ENCODE measurements around the gene SLC66A2. TPM values are rescaled to one million over a fixed set of nuclear protein-coding genes. Genes with fewer than 3 reads are reported as not detected.

SLC66A2 gene
- total and polyA plus RNA-seq, 3 donors from 2014 or later = 72.5 to 143 (median 87.0) TPM

DNA sequence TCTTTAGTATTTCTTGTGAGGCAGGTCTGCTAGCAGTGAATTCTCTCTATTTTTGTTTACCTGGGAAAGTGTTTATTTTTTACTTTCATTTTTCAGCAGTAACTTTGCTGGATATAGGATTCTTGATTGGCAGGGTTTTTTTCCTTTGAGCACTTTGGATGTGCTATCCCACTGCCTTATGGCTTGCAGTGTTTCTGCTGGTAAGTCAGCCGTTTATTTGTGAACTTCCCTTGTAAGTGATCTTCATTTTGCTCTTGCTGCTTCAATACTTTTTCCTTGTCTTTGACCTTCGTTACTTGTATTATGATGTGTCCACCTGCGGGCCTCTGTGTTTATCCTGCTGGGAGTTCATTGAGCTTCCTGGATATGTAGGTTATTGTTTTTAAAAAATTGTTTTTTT, 54.7 kb downstream of the SLC66A2 start:
- no peaks in the 10 kb centered on the region for H3K9me3 ChIP-seq
- 65 to 72% methylated on average over 3 of the region's 3 CpGs for WGBS, 2 donors
- no peak overlapping the region for H3K4me3 ChIP-seq
- no peak for TF ChIP-seq POLR2A (IDR thresholded peaks at IDR 0.05)
- TF ChIP-seq, protein P1, sequence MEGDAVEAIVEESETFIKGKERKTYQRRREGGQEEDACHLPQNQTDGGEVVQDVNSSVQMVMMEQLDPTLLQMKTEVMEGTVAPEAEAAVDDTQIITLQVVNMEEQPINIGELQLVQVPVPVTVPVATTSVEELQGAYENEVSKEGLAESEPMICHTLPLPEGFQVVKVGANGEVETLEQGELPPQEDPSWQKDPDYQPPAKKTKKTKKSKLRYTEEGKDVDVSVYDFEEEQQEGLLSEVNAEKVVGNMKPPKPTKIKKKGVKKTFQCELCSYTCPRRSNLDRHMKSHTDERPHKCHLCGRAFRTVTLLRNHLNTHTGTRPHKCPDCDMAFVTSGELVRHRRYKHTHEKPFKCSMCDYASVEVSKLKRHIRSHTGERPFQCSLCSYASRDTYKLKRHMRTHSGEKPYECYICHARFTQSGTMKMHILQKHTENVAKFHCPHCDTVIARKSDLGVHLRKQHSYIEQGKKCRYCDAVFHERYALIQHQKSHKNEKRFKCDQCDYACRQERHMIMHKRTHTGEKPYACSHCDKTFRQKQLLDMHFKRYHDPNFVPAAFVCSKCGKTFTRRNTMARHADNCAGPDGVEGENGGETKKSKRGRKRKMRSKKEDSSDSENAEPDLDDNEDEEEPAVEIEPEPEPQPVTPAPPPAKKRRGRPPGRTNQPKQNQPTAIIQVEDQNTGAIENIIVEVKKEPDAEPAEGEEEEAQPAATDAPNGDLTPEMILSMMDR (IDR thresholded peaks at IDR 0.05) = no peak
- no peaks in the 10 kb centered on the region for H3K36me3 ChIP-seq (ENCODE audit: low read depth, missing control alignments)
- H3K27ac ChIP-seq = no peak overlapping the region
- no peaks in the 10 kb centered on the region for H3K4me1 ChIP-seq
- DNase-seq = no peak
- no peaks in the 10 kb centered on the region for H3K27me3 ChIP-seq
- intact Hi-C loops (cut with DNase I; ENCODE audit: low total_unique reads) = no loop called here

DNA sequence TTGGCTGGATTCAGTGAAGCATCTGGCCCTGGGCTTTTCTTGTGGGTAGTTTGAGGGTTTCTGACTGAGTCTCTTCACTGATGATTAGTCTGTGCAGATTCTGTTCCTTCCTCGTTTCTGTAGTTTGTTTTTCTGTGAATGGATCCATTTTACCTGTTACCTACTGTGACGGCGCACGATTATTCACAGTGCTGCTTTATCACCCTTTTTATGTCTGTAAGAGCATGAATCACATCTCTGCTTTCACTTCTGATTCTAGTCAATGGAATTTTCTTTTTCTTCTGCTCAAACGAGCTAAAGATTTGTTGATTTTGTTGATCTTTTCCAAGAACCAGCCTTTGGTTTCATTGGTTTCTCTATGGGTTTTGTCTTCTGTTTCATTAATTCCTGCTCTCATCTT, 60.8 kb downstream of the SLC66A2 start:
- Histone ChIP-seq H3K27me3 (no peaks in the 10 kb centered on the region), H3K36me3 (ENCODE audit: low read depth, missing control alignments) (no peaks in the 10 kb centered on the region), H3K4me1 (no peaks in the 10 kb centered on the region), H3K4me3 (no peak overlapping the region), H3K9me3 (no peaks in the 10 kb centered on the region), H3K27ac (no peak overlapping the region)
- TF ChIP-seq, protein P1 (IDR thresholded peaks at IDR 0.05) = no peak
- TF ChIP-seq POLR2A (IDR thresholded peaks at IDR 0.05) = no peak
- intact Hi-C loops (cut with DNase I; ENCODE audit: low total_unique reads) = no loop called here
- no peak for DNase-seq
- WGBS, 2 donors = 77 to 90% methylated on average over 5 of the region's 5 CpGs

DNA sequence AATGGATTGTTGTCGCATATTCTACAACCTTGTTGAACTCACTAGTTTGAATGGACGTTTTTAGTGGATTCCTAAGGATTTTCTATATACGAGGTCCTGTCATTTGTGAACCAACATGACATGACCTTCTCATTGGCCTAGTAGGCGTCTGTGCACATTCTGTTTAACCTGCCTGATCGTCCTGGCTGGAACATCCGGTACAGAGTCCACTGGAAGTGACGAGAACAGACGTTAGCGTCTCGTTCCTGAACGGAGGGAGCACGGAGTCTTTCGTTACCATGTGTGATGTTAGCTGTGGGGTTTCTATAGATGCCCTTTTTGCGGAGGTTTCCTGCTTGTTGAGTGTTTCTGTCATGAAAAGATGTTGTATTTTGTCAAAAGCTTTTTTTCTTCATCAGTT, 61.9 kb downstream of the SLC66A2 start:
- no peaks in the 10 kb centered on the region for H3K27me3 ChIP-seq
- no peaks in the 10 kb centered on the region for H3K9me3 ChIP-seq
- no peak for TF ChIP-seq POLR2A (IDR thresholded peaks at IDR 0.05)
- TF ChIP-seq, protein P1 (IDR thresholded peaks at IDR 0.05) = no peak
- intact Hi-C loops (cut with DNase I; ENCODE audit: low total_unique reads) = no loop called here
- H3K27ac ChIP-seq = no peak overlapping the region
- H3K36me3 ChIP-seq (ENCODE audit: low read depth, missing control alignments) = no peaks in the 10 kb centered on the region
- DNase-seq = peak; percentile 3
- no peak overlapping the region for H3K4me3 ChIP-seq
- WGBS, 2 donors = 89 to 91% methylated on average over 14 of the region's 14 CpGs
- no peaks in the 10 kb centered on the region for H3K4me1 ChIP-seq

DNA sequence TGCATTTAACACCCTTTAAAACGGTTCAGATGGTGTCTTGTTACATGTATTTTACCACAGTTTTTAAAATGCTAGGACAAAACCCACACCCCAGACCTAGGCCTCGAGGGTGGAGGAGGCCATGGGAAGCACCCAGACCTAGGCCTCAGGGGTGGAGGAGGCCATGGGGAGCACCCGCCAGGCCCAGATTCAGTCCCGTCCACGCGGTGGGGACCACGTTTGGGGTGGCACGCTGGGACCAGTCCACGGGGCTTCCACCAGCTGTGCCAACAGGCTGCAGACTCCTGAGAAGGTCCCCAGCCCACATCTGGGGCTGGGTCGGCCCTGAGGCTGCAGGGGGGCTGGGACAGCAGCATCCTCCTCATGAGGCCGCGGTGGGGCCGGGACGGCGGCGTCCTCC, 63.4 kb downstream of the SLC66A2 start:
- no peaks in the 10 kb centered on the region for H3K36me3 ChIP-seq (ENCODE audit: low read depth, missing control alignments)
- no peaks in the 10 kb centered on the region for H3K4me1 ChIP-seq
- peak; percentile 4 for DNase-seq
- no peaks in the 10 kb centered on the region for H3K27me3 ChIP-seq
- WGBS, 2 donors = 64 to 90% methylated on average over 2 to 15 of the region's 16 CpGs
- TF ChIP-seq, protein P1 (IDR thresholded peaks at IDR 0.05) = no peak
- no peak for TF ChIP-seq POLR2A (IDR thresholded peaks at IDR 0.05)
- intact Hi-C loops (cut with DNase I; ENCODE audit: low total_unique reads) = no loop called here
- H3K9me3 ChIP-seq = no peaks in the 10 kb centered on the region
- no peak overlapping the region for H3K4me3 ChIP-seq
- no peak overlapping the region for H3K27ac ChIP-seq

DNA sequence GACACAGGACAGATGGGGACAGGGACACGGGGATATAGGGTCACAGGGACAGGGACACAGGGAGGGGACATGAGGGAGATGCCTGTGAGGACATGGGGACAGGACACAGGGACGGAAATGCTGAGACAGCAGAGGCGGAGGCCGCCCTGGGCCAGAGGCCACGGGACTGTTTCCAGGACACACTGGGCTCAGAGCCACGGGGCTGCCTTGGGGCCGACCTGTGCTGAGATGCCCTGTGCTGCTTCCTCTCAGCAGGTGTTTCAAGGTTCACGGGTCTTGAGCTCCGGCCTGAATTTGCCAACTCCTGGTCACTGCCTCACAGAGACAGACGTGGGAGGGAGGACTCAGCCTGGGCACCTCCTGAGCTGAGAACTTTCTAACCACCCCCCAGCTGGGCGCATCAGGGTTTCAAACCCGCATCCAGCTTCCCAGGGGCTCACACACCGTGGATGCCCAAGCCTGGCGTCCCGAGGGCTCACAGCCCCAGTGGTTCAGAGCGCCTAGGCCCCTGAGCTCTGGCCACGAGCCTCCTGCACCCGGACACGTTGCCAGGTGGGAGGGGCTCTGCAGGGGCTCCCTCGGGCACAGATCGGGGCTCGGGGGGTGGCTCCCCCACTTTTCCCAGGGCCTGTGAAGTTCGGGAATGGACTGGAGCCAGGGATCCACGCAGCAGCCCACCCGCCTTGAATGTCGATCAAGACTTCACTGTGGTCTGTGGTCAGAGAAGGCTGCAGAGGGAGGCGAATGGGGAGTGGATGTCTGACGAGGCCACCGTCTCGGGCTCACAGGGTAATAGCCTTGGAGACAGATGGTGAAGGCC, 64.1 kb downstream of the SLC66A2 start:
- 88 to 91% methylated on average over 26 to 30 of the region's 30 CpGs for WGBS, 2 donors
- no peaks in the 10 kb centered on the region for H3K36me3 ChIP-seq (ENCODE audit: low read depth, missing control alignments)
- no peak overlapping the region for H3K4me3 ChIP-seq
- no peak overlapping the region for H3K27ac ChIP-seq
- no peaks in the 10 kb centered on the region for H3K9me3 ChIP-seq
- intact Hi-C loops (cut with DNase I; ENCODE audit: low total_unique reads) = no loop called here
- no peaks in the 10 kb centered on the region for H3K4me1 ChIP-seq
- no peaks in the 10 kb centered on the region for H3K27me3 ChIP-seq
- no peak for TF ChIP-seq POLR2A (IDR thresholded peaks at IDR 0.05)
- TF ChIP-seq, protein P1 (IDR thresholded peaks at IDR 0.05) = no peak
- DNase-seq = peak; percentile 7

All from testis (tissue), 3 donors.